Measurements from ENCODE around the gene MTMR3. TPM values are rescaled to one million over a fixed set of nuclear protein-coding genes. Genes with fewer than 3 reads are reported as not detected.
"Not testable (repeated sequence)": the region's sequence is repeated elsewhere in the genome, so short reads cannot be mapped to it uniquely, and the experiment has no call there.

Gene MTMR3
- total RNA-seq, 1 experiment from 2014 or later: 11.8 TPM

DNA sequence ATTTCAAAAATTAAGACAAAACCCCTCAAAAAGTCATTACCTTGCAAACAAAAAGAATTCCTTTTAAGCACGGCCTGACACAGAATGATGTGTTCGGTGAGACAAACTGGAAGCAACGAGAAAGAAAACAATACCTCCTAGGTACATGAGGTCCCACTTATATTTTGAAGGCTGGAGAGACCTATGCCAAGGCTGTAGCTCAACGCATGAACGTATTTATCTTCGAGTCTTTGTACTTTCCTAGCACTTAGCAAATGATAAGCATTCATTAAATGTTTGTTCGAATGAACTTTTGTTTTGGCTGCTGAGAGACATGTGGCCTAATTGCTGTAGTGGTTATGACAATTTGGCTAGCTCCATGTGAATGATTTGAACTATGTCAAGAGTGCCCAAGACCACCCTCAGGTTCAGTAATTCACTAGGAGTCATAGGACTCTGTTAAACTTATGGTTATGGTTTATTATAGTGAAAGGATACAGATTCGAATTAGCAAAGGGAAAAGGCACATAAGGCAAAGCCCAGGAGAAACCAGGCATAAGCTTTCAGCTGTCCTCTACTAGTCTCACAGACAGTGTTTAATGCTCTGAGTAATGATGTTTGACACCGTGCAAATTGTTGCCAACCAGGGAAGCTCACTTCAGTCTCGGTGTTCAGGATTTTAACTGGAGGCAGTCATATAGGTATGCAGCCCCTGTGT, 171.2 kb downstream of the MTMR3 start:
- no peak for DNase-seq (ENCODE audit: low read depth)

DNA sequence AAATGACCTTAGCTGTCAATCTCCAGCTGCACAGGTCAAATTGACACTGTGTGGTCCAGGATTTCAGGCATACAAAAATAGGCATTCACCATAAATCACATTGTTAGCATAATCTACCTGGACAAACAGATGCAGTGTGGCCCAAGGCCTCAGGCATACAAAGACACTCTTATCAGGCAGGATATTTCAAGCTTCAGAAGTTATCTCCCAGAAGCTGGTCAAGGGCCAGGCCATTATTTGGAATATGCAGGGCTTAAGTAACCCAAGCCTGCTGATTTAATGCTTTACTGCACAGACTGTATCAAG, 171.7 kb downstream of the MTMR3 start:
- no peak for DNase-seq (ENCODE audit: low read depth)

DNA sequence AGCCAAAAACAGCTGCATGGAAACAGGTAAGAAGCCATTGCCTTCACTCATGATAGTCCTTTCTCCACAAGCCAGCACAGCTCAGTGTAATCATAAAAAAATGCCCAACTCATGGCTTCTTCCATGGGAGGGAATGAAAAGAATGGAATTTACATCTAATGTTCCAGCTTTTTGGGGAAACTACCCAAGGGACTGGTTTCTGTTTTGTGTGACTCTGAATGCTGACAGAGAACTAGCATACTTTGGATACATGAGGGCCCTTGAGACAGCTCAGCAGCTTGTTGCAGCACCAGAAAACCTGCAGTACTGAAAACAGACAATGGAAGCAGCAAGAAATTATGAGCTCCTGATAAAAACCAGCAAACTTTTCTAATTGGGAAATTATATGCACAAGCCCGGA, 173.0 kb downstream of the MTMR3 start:
- no peak for DNase-seq (ENCODE audit: low read depth)

DNA sequence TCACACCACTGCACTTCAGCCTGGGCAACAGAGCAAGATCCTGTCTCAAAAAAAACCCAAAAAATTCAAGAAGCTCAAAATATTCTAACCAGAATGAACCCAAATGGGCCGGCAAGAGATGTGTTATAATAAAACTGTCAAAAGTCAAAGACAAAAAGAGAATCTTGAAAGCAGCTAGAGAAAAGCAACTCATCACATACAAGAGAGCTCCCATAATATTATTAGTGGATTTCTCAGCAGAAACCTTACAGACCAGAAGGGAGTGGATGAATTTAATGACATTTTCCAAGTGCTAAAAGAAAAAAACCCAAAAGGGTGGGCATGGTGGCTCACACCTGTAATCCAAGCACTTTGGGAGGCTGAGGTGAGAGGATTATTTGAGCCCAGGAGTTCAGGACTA, 174.4 kb downstream of the MTMR3 start:
- no peak for DNase-seq (ENCODE audit: low read depth)

DNA sequence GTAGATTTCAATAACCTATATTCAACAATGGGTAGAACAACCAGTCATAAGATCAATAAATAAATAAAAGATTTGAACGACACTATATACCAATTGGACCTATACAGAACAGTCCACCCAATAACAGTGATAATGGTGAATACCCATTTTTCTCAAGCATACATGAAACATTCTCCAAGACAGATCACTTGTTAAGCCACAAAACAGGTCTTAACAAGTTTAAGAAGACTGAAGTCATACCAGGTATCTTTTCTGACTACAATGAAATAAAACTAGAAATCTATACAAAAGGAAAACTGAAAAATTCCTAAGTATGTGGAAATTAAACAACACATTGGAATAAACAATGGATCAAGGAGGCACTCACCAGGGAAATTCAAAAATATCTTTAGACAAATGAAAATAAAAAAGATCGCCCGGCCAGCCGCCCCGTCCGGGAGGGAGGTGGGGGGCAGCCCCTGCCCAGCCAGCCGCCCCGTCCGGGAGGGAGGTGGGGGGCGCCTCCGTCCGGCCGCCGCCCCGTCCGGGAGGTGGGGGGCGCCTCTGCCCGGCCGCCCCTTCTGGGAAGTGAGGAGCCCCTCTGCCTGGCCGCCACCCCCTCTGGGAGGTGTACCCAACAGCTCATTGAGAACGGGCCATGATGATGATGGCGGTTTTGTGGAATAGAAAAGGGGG, 176.5 kb downstream of the MTMR3 start:
- DNase-seq (ENCODE audit: low read depth): not testable (repeated sequence)

DNA sequence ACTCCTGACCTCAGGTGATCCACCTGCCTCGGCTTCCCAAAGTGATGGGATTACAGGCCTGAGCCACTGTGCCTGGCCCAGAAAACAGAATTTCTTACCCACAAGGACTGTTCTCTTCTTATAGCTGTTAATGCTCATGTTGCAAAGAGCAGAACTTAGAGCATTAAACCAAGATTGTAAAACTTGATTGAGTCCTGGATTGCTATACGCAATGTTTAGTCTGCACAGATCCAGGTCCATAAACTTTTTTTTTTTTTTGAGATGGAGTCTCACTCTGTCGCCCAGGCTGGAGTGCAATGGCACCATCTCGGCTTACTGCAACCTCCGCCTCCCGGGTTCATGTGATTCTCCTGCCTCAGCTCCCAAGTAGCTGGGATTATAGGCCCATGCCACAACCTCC, 178.1 kb downstream of the MTMR3 start:
- DNase-seq (ENCODE audit: low read depth): not testable (repeated sequence)

DNA sequence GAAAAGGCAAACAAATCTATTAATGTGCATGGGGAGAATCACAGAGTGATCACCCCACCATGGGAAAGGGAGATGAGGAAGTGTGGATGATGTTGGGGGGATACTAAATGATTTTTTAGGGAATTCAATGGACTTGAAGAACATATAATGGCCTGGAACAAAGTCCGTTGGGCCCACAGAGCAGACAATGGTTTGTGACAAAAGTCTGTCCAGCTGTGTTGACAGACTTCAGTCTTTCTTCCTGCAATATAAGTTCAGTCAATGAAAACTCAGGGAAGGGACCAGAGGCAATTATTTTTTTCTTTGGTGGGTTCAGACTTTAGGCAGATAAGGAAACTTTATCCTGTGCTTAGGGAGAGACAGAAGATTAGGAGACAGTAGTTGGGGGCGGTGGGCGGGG, 179.3 kb downstream of the MTMR3 start:
- DNase-seq (ENCODE audit: low read depth): no peak

DNA sequence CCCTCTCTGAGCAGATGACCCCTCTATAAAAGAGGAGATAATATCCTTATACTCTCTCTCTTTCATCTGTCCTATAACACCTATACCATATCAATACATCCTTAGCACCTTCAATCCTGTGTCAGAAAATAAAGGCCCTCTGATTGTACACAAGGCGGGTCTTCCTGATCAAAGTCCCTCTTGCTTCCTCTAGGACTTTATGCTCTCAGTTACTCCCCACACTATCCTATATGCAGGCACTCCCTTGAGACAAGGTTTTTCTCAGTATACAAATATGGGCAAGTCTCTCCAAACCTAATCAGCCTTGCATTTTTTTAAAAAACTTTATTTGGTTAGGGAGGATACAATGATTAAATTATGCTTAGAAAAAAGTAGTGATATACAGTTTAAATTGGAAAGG, 180.0 kb downstream of the MTMR3 start:
- DNase-seq (ENCODE audit: low read depth): no peak

DNA sequence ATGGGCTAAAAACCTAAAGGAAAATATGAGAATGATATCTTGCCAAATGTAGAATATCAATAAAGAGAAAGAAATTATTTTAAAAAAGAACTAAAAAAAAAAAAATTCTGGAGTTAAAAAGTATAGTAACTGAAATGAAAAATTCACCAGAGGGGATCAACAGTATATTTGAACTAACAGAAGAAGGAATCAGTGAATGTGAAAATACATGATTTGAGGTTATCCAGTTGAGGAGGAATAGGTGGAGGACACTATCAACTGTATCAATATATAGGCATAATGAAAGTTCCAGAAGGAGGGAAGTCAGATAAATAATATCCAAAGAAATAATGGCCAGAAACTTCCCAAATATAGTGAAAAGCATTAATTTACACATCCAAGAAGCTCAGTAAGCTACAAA, 181.2 kb downstream of the MTMR3 start:
- no peak for DNase-seq (ENCODE audit: low read depth)

DNA sequence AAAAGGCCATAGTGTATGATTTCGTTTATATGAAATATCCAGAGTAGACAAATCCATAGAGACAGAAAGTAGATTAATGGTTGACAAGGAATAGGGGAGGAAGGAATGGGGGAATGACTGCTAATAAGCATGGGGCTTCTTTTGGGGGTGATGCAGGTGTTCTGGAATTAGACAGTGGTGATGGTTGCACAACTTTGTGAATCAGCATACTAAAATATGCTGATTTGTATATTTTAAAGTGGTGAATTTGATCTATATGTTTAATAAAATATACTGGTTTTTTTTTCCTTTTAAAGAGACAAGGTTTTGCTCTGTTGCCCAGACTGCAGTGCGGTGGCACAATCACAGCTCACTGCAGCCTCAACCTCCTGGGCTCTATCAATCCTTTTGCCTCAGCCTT, 190.8 kb downstream of the MTMR3 start:
- no peak for DNase-seq (ENCODE audit: low read depth)

DNA sequence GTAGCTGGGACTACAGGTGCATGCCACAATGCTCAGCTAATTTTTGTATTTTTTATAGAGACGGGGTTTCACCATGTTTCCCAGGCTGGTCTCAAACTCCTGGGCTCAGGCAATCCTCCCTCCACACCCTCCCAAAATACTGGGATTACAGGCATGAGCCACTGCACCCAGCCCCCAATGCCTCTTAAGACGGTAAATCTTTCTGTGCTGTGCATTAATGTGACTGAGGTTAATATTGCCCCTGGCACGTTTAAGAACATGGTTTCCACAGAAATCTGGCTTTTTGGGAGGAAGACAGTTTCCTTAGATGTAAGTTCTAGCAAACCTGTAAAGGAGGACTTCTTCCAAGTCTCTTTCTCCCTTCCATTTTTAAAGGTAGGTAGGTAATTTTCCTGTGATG, 191.2 kb downstream of the MTMR3 start:
- no peak for DNase-seq (ENCODE audit: low read depth)

DNA sequence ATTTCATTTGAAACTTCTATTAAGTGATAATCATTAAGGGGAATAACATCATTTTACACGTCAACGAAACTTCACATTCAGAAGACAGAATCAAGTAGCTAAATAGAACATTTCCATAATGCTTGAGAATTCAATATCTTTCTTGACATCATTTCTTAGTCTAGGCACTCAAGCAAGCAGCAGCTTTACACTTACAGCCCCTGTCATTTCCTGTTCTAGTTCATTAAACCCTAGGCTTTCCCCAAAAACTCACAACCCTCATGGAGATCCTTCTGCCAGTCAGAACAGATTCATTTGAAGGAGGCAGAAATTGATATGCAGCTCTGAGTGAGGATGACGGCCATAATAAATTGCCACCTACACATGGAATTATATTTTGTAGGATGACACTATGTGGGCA, 192.0 kb downstream of the MTMR3 start:
- DNase-seq (ENCODE audit: low read depth): no peak

DNA sequence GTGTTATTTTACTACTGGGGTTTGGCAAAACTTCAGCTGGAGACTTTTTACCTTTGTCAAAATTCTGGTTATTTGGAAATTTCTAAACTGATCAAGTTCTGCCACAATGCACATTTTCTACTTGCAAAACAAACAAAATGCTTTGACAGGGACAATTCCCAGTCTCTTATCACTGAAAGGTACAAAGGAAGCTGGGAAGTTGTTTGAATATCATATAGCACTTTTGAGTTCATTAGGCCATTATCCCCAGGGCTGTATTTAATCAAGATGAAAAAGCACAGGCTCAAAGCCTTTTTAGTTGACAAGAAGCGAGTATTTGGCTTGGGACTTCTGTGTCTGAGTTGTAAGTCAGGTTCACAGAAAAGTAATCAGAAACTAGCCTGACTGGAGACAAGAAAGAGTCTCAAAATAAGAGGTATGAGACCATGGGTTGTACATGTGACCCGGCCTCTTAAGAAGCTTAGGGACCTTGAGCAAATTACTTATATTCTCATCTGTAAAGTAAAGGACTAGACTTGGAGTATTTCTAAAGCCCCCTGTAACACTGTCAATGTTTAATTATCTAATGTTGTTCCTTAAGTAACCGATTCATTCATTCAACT, 194.4 kb downstream of the MTMR3 start:
- DNase-seq (ENCODE audit: low read depth): no peak

DNA sequence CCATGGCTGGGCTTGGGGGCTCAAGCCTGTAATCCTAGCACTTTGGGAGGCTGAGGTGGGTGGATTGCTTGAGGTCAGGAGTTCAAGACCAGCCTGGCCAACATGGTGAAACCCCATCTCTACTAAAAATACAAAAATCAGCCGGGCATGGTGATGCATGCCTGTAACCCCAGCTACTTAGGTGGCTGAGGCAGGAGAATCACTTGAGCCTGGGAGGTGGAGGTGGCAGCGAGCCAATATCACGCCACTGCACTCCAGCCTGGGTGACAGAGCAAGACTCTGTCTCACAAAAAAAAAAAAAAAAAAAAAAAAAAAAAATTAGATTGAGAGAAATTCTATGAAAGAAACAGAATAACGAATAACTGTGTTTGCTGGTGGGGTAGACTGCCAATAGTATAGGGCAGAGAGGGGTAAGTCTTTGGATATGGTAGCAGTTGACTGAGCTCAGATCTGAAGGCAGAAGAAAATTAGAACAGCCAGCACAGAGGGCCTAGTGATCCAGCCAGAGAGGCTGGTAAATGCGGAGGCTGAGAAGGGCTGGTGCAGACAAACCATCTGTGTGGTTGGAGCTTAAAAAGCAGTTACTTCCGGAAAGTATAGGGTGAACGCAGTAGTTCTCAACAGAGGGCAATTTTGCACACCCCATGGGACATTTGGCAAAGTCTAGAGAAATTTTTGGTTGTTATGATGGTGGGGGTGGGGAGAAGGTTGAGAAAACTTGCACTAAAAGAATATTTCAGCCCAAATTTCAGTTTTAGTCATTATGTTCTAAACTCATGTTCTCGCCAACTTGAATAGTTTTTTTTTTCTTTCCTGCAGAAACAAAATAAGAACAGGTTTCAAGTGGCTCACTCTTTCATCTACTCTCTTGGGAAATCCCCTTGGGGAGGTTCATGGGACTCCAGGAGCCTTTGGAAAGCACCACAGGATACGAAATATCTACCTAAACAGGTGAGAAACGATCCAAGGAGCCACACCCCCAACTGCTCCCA, 195.6 kb downstream of the MTMR3 start:
- DNase-seq (ENCODE audit: low read depth): no peak

DNA sequence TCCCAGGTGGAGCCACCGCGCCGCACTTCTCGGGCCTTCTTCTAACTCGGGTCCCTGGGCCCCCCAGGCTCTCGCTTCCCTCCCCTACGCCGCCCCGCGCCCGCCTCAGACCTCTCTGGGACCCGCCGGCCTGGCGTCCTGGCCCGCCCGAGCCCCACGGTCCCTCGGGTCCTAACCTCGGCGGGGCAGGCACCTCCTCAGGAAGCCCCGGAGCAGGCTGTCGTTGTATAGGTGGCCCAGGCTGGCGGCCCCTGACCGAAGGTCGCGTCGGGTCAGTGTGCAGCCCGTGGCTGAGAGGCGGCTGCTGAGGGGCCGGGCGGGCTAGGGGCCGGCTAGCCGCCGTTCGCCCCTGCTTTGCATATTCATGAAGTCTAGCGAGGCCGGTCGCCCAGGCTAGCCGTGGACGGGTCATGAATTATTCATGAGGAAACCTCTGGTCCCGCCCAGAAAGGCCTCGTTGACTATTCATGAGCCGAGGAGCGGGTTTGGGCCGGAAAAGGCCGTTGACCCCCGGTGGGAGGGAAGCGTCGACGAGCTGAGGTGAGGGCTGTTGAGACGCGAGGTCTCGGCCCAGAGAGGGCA, 197.1 kb downstream of the MTMR3 start, which contains the start of gene HORMAD2:
Gene HORMAD2 (plus strand): TSS at position 513 of the 582 bp plus-strand sequence. CDS start 13,489 bp downstream, outside the sequence.
- no peak for DNase-seq (ENCODE audit: low read depth)

Other genes with a start within 250 kb of the MTMR3 start
- 1.1 and 1.7 TPM in 2 replicates for gene CABP7, start 163.2 kb upstream of the MTMR3 start, total RNA-seq (2014; rRNA removed; shearing (Covaris generic))
- gene ZMAT5, start 116.2 kb upstream of the MTMR3 start, total RNA-seq (2014; rRNA removed; shearing (Covaris generic)): 25.8 and 37.2 TPM in 2 replicates
- 45.4 and 69.9 TPM in 2 replicates for gene UQCR10, start 115.8 kb upstream of the MTMR3 start, total RNA-seq (2014; rRNA removed; shearing (Covaris generic))
- 35.2 and 35.3 TPM in 2 replicates for gene ASCC2, start 44.9 kb upstream of the MTMR3 start, total RNA-seq (2014; rRNA removed; shearing (Covaris generic))
- not detected in 2 replicates for gene HORMAD2, start 197.3 kb downstream of the MTMR3 start, total RNA-seq (2014; rRNA removed; shearing (Covaris generic))

Data from Daoy (cell line).